GM19372 (cell line): ENCODE results near the gene NPB.

ENCODE experiments used
- ATAC-seq: cut with Tn5 transposase; IDR thresholded peaks from one replicate; pipeline ENCODE4 v1.9.1; 2021; ENCODE audit warnings: mild to moderate bottlenecking, low read depth, moderate library complexity; ENCODE audit not compliant: unreplicated experiment

The NPB gene

GRCh38 chr17:81923302-81924260 lies 21.5 kb downstream of the NPB start:
- ATAC-seq, result no peak

GRCh38 chr17:81924557-81925532 lies 22.8 kb downstream of the NPB start:
- ATAC-seq, result no peak

- ATAC-seq, result no peak
Measured at GRCh38 chr17:81925860-81926450, 23.9 kb downstream of the NPB start.

DNA sequence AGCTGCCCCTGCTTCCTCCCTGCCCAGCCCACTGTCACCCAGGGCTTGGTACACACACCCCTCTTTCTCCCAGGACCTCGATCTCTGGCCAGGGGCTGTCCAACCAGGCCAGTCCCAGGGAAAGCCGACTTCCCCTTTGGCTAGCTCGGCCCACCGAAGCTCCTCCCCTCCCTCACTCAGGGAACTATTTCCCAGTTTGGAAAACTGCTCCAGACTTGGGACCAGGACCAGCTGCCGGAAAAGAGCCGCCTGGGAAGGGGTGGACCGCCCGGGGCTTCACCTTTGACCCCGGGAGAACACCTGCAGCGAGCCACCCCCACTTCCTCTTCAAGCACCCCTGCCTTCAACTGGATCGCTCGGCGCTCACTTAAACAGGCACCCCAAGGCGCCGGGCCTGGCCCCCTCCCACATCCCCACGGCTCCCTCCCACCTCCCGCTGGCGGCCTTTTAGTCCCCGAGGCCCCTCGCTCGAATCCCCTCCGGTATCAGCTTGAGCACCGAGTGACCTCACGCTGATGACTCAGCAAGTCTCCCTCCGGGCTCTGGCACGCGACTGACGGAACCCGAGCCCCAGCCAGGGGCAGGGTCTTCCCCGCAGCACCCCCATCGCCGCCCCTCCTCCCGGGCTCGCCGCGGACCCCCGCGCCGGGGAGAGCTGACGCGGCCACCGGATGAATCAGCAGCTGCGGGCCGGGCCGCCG lies 24.6 kb downstream of the NPB start:
- ATAC-seq, result peak; percentile 14

DNA sequence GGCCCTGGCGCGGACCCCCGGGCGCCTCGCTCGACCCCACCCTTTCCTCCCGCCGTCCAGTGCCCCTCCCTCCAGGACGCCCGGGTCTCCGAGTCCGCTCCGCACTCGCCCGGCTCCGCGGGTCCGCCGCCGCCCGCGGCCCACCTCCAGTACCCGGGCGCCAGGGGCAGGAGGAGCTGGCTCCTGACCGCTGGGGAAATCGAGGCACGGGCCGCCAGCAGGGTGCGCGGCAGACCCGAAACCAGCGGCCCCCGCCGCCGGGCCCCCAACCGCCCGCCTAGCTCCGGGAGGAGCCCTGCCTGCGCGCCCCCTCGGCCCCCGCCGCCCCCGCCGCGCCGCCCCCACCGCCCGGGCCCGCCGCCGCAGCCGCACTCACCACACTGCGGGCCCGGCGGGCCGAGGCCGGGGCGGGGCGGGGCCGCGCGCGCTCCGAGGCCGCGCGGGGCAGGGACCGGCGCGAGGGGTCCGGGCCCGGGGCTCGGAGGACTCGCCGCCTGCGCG lies 25.2 kb downstream of the NPB start:
- peak; percentile 15 for ATAC-seq

DNA sequence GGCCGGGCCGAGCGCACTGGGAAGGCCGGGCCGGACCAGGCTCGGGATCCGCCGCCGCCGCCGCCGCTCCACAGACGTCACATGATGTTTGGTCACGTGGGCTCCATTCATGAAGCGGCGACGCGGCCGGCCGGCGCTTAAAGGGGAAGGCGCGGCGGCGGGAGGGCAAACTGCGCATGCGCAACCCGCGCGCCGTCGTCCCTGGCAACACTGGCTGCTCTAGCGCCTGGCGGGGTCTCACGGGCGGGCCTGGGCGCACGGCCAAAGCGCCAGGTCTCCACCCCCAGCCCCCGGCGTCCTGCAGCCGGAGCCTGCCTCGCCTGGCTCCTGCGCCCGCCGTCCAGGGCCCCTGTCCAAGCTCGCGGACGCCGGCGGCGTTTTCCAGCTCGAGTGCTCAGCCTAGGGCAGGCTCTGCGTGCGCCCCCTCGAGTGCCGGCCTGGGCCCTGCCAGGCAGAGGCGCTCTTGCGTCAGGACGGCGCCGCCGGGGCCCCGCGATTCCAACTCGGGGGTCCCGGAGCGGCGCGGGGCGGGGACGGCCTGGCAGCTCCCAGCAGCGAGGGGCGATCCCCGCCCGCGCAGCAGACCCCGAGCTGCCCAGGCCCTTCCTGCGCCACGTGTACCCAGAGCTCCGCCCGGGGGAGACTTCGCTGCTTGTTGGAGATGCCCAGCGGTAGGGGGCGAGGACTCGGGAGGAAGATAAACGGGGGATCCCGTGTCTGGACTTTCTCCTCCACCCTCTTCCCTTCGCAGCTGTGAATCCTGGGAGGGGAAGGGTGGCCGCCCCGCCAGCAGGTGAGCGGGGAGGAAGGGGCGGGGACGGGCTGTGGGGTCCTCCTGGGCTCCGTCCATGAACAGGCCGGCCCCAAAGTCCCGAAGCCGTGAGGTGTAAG lies 25.9 kb downstream of the NPB start, which contains the start of gene MAFG:
Gene MAFG, minus strand, starts transcription at position 83 of the 891 bp plus-strand sequence. CDS start 4,550 bp downstream, outside the sequence.
- peak; percentile 69 for ATAC-seq

GRCh38 chr17:81928544-81929252 lies 26.7 kb downstream of the NPB start:
- no peak for ATAC-seq

- ATAC-seq, result no peak
Measured at GRCh38 chr17:81929253-81930141, 27.5 kb downstream of the NPB start.

DNA sequence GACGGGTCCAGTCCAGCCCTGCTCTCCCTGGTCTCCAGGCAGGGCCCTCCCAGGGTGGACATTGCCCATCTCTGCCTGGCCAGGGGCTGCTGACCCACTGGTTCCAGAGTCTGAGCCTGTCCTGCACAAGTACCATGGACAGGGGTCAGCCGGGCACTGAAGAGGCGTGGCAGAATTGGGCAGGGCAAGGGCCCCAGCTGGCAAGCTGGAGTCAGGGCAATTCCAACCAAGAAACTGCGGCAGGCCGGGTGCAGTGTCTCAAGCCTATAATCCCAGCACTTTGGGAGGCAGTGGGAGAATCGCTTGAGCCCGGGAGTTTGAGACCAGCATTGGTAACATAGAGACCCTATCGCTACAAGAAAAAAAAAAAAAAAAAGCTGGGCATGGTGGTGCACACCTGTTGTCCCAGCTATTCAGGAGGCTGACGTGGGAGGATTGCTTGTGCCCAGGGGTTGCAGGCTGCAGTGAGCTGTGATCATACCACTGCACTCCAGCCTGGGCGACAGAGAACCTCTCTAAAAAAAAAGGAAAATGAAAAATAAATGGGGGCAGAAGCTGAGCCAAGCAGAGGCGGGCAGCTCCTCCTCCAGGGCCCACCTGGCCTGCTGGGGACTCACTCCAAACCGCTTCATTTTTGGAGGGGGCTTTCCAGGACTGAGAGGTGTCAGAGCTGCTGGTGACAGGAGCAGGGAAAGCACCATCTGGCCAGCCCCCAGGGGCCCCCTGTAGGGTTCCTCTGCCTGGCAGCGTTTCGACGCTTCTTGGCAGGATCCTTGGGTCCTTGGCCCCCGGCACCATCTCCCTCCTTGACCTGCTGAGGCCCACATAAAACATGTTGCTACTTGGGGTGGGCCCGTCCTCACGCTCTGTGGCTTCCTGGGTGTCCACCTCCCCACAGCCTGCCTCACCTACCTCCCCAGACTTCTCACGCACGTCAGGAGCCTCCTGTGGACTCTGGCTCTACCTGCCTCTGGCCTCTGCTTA lies 28.4 kb downstream of the NPB start:
- ATAC-seq, result no peak

- no peak for ATAC-seq
Measured at GRCh38 chr17:81931189-81931556, 29.1 kb downstream of the NPB start.

GRCh38 chr17:81931557-81932332 lies 29.7 kb downstream of the NPB start:
- no peak for ATAC-seq

DNA sequence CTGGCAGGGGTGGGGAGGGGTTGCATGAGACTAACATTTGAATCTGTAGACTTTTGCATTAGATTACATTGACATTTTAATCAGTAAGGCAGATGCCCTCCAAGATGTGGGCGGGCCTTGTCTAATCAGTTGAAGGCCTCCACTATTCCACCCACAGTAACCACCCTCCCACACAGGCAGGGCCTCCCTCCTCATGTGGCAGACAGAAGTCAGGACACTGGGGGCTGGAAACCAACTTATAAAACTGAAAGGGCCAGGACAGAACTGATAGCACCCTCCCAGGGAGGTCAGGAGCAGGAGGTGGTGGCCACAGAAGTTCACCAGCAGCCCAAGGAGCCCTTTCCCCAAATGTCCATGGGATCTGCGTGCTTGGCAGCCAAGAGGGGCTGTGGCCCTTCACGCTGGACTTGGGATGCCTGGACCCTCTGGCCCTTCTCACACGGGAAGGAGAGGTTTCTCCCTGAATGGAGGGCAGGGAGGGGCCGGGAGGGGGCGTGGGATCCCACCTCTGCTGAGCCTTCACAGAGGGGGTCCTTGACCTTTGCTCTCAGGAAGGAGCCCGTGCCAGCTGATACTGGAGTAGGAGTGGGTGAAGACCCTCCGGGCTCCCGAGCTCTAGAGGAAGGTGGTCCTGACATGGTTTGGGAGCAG lies 30.4 kb downstream of the NPB start:
- ATAC-seq, result no peak

DNA sequence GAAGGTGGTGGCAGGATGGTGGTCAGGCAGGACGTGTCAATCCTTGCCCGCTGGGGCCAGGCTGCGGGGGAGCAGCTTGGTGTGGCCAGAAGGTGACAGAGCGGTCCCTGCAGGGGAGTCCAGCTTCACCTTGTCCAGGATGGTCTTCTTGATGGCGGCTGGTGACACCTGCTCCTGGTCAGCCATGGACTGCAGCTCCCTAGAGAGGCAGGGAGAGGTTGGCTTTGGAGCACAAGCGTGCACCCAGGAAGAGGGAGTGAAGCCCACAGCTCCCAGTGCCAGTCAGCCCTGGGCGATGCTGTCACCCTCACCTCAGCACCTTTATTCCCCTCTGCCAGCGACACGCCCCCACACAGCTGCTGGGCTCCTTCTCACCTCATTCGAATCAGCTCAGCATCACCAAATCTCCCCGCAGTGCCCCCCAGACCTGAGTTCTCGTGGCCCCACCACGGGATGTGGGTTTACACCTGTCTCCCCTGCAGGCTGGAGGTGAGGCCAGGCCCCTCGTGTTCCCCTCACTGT lies 31.2 kb downstream of the NPB start:
- ATAC-seq, result no peak

GRCh38 chr17:81934098-81934757 lies 32.2 kb downstream of the NPB start:
- ATAC-seq, result no peak
